A549 (cell line): ENCODE results near the gene LSM14B.

ENCODE experiments used
- BHLHE40 ChIP-seq: IDR thresholded peaks from 2 replicates; pipeline ENCODE4 v1.6.1; 2012; ENCODE audit warnings: low read depth, low read length, inconsistent platforms
- CHD2 ChIP-seq: fragments of 150-350 bp; IDR thresholded peaks from 2 replicates; pipeline ENCODE4 v1.6.1; 2014; ENCODE audit warnings: low read length; ENCODE audit not compliant: partially characterized antibody
- MAFK ChIP-seq: fragments of 450-650 bp; IDR thresholded peaks from 2 replicates; pipeline ENCODE4 v1.6.1; 2014; ENCODE audit not compliant: partially characterized antibody
- RFX5 ChIP-seq: fragments of 450-650 bp; IDR thresholded peaks from 2 replicates; pipeline ENCODE4 v1.7.1; 2014; ENCODE audit warnings: antibody characterized with exemption, mild to moderate bottlenecking, moderate library complexity
- ZC3H11A ChIP-seq: fragments of 450-650 bp; IDR thresholded peaks from 2 replicates; pipeline ENCODE4 v1.6.1; 2014; ENCODE audit warnings: antibody characterized with exemption, mild to moderate bottlenecking

DNA sequence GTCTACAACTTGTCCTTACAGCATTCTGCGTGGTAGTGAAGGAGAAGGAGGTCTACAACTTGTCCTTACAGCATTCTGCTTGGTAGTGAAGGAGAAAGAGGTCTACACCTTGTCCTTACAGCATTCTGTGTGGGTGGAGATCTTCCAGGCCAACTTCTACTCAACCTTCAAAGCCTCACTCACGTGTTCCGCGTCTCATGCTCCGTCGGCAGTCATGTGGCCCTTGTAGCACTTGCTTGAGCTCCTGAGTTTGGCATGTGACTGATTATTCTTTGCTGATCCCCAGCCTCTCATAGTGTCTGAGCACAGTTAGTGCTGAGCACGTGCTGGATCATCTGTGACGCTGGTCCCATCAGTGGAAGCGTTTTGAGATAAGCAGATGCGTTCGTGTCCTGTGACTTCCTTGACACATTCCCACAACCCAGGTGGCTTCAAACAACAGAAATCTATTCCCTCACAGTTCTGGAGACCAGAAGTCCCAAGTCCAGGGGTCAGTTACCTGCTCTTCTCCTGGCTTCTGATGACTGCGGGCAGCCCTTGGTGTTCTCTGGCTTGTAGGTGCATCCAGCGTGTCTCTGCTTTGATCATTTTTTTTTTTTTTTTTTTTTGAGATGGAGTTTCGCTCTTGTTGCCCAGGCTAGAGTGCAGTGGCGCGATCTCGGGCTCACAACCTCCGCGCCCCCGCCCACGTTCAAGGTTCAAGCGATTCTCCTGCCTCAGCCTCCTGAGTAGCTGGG lies 23.9 kb downstream of the LSM14B start:
- TF ChIP-seq RFX5 (no peak), MAFK (no peak), BHLHE40 (no peak), CHD2 (no peak), ZC3H11A (no peak)
